ENCODE measurements around the gene ZNF436.

The ZNF436 gene

GRCh38 chr1:23369335-23370013 lies at the start of gene ZNF436:
Gene ZNF436 (minus strand): TSS chr1:23369836. CDS start chr1:23368005, 1,831 bp downstream.
- TF ChIP-seq CTCF (IDR thresholded peaks at IDR 0.05; ENCODE audit: low read depth, low read length) = no peak

GRCh38 chr1:23419180-23419579 lies 49.5 kb upstream of the ZNF436 start:
- H3K4me3 ChIP-seq (ENCODE audit: low read depth, low read length) = no peak overlapping the region
- TF ChIP-seq CTCF (IDR thresholded peaks at IDR 0.05; ENCODE audit: low read depth, low read length) = no peak

More at GRCh38 chr1:23369335-23370013, at the start of gene ZNF436:
- peak within 1 kb of the TSS; percentile 97 for H3K4me3 ChIP-seq (ENCODE audit: low read depth, low read length)

- no peak for TF ChIP-seq CTCF (IDR thresholded peaks at IDR 0.05; ENCODE audit: low read depth, low read length)
- H3K4me3 ChIP-seq (ENCODE audit: low read depth, low read length) = no peak overlapping the region
Observed at GRCh38 chr1:23417570-23417969, 47.9 kb upstream of the ZNF436 start.

- no peak for TF ChIP-seq CTCF (IDR thresholded peaks at IDR 0.05; ENCODE audit: low read depth, low read length)
Observed at GRCh38 chr1:23416964-23417363, 47.3 kb upstream of the ZNF436 start.

GRCh38 chr1:23408797-23409290 lies 39.2 kb upstream of the ZNF436 start:
- TF ChIP-seq CTCF (IDR thresholded peaks at IDR 0.05; ENCODE audit: low read depth, low read length) = no peak
- H3K4me3 ChIP-seq (ENCODE audit: low read depth, low read length) = no peak overlapping the region

More at GRCh38 chr1:23416964-23417363, 47.3 kb upstream of the ZNF436 start:
- no peak overlapping the region for H3K4me3 ChIP-seq (ENCODE audit: low read depth, low read length)

DNA sequence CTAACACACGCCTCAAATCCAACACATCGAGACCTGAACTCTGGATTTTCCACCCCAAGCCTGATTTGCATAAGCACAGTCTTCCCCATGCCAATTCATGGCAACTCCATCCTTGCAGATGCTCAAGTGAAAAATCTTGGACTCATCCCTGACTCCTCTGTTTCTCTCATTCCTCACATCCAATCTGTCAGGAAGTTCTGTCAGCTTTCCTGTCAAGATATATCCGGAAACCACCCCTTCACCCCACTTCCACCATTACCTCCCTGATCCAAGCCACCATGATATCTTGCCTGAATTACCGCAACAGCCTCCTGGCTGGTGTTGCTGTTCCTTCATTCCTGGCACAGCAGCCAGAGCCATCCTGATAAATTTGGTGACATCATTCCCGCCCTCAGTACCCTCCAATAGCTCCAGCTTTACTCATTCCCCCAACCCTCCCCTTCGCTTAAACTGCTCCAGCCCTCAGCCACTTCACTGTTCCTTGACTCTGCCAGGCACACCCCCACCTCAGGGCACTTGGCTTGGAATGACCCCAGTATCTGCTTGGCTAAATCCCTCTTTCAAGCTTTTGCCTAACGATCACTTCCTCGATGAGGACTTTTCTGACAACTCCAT lies 37.5 kb upstream of the ZNF436 start:
- no peak overlapping the region for H3K4me3 ChIP-seq (ENCODE audit: low read depth, low read length)
- TF ChIP-seq CTCF (IDR thresholded peaks at IDR 0.05; ENCODE audit: low read depth, low read length) = no peak

- no peak overlapping the region for H3K4me3 ChIP-seq (ENCODE audit: low read depth, low read length)
- no peak for TF ChIP-seq CTCF (IDR thresholded peaks at IDR 0.05; ENCODE audit: low read depth, low read length)
Observed at GRCh38 chr1:23405946-23406345, 36.3 kb upstream of the ZNF436 start.

Data from WI38 (cell line).